Activated CD4-positive, alpha-beta T cell treated with anti-CD3 and anti-CD28 coated beads, Interleukin-2, Interleukin-4, amounts not matched to agents 100 ng/mL and 50 ng/mL, durations not matched to agents 16 hours and 8 hours (primary cell): ENCODE results near the gene FEZ2.

ENCODE experiments used
- DNase-seq: peaks from one replicate; pipeline ENCODE4 v3.0.0-alpha.2; 2020; ENCODE audit warnings: low spot score

FEZ2 gene

DNA sequence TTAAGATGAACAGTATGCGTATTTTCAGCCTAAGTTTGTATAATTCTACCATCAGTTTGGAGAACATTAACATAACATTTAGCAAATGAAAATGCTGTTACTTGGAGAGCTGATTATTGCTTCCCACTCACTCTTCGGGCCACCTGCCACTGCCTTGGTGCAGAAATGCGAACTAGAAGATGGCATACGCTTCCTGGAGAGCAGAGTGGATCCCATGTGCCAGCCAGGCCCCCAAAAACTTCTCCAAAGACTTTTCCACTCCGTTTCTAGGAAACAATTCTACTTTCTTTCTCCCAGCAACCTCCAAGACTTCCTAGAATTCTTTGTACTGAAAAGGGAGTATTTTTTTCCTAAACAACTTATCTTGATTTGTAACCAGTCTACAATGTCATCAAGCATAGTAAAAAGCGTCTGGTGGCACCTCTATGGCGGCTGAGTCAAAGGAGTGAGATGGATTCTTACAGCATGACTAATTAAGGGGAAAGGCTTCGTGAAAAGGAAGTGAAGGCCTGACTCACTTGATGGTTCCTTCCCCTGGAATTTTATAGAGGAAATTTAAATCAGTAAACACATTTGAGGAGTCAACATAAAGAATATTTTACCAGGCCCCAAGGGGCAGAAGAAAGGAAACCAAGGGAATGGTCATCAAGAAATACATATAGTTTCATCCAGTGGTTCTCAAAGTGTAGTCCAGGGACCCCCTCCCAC lies 36.6 kb downstream of the FEZ2 start:
- no peak for DNase-seq

DNA sequence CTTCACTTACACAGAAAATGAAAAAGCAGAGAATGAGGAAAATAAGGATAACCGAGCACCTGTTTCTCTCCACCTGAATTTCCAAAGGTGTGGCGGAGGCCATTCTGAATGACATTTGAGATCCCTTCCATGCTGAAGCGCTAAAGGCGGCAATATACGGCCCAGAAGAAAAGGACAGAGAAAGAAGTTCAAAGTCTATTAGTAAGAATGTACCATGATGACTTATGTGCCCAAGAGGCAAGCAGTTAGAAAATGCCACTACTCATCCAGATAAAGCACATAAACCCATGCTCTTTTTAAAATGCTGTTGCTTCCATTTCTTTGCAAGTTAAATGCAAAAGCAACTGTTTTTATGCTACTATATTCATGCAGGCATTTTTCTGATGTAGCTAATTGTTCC lies 37.2 kb downstream of the FEZ2 start:
- no peak for DNase-seq

DNA sequence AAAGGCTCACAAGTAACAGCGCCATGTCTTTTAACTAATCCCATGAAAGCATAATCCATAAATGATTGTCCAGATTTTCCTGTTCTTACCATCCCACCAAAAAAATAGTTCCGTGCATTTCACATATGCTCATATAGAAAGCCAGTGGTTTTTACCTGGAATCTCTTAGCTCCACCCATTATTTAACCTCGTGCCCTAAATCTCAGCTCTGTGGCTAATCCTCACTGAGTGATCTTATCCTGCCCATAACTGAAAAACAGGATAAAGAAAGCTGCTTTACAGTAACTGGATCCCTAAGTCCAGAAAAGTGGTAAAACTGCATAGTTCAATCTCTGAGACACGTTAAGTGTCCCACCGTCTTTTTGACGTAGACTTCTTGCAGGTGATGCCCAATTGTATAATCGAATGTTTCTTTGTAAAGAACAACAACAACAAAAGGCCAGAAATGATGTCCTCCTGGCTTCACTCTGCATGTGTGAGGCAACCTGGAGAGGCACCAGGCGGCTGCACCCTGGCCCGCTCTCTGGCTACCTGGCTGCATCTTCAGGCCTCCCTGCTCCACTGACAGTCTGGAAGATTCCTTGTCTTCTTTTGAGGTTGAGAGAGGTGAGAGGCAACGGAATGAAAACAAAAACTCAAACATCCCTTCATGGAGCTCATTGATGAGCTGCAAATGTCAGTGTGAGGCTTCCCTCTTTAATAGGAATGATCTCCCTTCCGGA lies 38.6 kb downstream of the FEZ2 start:
- no peak for DNase-seq

DNA sequence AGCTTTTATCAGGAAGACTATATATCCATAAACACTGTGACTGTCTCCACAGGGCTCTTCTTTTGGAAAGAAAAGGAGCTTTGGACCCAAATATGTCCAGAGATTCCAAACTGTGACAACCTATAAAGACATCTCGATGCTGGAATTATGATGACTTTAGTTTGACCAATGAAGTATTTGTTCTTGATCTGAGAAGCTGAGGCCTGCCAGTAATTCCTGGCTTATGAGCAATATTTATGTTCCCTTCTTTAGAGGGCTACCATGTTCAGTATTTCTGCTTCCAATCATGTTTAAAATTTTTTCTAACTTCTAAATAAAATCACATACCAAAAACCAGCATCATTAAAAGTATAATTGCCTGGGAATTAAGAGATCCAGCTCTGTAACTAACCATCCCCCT lies 41.1 kb downstream of the FEZ2 start:
- DNase-seq: no peak

DNA sequence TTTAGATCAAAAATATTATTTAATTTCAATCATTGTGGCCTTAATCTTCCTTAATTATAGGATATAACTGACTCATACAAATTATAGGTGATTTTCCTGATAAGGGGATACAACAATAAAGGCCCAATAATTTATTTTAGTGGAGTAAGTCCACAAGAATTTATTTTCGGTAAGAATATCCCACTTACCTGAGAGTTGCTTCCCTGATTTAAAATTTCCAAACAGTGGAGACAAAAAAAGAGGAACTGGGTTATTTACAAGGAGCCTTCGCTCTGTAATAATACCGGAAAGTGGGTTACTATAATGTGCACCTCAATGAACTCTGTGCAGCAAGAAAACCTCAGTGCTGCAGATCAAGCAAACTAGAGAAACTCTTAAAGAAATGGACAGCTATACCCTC lies 42.2 kb downstream of the FEZ2 start:
- DNase-seq: no peak

DNA sequence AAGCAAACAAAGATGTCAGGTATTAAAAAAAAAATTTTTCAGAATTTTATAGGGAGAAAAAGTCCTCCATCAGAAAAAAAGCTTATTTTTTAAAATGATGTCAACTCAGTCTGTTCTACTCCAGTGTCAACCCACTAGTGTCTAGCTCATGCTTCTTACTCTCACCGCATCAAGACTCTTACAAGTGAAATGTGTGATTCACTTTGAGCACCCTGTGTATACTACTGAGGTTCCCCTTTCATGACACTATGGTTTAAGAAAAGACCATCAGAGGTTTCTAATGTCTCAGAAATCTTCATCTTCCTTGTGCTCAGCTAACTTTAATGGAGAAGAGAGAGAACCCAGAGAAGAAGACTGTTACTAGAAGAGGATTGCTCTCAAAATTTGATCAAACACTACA lies 43.4 kb downstream of the FEZ2 start:
- no peak for DNase-seq

DNA sequence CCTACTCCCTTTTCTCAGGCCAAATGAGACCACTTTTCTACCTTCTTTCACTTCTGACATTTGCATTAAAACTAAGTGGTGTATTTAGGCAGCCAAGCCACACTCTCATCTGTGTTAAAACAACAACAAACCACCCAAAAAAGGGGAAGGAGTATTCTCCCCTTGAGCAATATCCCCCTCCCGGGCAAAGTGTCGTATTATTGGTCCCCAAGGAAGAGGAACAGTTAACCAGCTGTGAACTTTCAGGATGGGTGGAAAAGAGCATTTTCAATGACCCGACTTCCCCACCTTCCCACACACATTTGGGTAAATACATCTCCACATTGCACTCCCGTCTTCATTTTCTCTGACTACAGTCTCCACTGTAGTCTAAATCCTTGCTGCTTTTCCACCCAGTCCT lies 44.3 kb downstream of the FEZ2 start:
- DNase-seq: no peak

DNA sequence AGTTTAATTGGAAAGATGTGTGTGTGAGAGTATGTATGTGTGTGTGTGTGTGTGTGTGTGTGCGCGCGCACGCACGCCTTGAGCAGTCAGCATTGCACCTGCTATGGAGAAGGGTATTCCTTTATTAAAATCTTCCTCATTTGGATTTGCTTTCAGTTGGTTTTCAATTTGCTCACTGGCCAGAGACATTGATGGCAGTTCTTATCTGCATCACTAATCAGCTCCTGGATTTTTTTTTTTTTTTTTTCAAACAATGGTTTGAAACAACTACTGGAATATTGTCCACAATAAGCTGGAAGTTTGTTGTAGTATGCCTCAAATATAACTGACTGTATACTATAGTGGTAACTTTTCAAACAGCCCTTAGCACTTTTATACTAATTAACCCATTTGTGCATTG lies 48.0 kb downstream of the FEZ2 start:
- no peak for DNase-seq

DNA sequence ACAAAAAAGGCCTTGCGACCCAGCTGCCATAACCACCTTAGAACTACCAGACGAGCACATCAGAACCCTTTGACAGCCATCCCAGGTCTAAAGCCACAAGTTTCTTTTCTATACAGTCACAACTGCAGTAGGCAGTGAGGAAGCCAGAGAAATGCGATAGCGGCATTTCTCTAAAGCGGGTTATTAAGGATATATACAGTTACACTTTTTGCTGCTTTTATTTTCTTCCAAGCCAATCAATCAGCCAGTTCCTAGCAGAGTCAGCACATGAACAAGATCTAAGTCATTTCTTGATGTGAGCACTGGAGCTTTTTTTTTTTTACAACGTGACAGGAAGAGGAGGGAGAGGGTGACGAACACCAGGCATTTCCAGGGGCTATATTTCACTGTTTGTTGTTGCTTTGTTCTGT lies 48.8 kb downstream of the FEZ2 start:
- no peak for DNase-seq

DNA sequence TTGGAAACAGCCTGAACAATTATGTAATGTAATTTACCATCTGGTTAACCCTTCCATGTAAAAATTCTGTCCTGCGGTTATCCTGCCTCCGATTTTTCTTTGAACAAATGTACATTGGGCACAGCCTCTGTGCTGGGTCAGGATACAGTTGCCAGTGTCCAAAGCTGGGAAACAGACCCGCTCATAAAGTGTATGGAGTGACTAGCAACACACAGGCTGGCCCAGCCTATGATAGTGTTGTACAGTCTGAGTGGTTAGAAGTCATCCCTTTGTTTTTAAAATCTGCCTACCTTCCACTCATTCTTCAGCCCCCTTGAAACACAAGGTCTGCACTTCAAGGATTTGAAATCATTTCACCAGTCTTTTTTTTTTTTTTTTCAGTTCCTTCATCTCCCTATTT lies 50.1 kb downstream of the FEZ2 start:
- DNase-seq: no peak

DNA sequence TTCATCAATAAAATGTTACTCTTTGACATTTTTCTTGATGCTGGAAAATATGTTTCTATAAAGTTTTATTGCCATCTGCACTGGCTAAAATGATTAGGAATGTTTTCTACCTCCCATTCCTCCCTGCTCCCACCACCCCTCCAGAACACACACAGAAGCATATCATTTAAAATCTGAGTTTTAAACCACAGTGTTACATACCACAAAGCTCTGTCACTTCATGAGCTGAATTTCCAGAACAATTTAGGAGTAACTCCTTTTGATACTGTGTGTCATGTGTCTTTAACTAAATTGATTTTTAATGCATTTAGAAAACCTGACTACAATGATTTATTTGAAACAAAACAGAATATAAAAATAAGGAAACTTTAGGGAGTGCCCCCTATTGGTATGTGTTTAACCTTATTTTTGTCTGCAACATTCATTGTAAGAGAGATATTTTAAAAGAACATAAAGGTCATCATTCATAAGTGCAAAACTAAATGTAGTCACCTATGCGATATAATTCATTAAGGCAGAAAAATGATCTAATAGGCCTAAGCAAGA lies 52.0 kb downstream of the FEZ2 start:
- DNase-seq: no peak

DNA sequence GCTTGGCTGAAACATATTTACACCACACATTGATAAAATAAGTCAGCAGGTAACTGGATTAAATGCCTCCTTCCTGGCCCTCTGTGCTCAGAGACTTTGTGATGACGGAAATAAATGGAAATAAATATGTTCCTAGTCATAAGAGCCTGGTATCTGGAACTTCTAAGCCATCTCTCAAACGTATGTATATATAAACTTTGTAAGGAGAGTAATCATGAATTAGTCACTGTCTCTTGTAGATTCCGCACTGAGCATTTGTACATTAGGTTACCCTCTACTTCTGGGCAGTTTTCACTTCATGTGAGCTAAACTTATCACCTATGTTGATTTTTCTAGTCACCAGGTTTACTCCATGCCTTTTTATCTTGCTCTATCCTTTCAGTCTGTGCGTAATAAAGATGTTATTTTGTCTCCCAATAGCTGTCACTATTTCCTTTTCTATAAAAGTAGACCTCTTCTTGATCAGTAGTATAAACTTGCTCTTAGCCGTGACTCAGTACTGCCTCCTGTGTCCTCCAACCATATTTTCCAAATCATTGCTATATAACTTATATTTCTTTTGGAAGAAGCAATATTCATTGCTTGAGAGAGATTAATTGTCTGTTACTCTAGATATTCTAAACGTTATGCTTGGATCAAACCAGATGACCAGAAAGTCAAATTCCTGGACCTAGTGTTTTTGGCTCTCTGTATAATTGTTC lies 53.2 kb downstream of the FEZ2 start:
- no peak for DNase-seq

DNA sequence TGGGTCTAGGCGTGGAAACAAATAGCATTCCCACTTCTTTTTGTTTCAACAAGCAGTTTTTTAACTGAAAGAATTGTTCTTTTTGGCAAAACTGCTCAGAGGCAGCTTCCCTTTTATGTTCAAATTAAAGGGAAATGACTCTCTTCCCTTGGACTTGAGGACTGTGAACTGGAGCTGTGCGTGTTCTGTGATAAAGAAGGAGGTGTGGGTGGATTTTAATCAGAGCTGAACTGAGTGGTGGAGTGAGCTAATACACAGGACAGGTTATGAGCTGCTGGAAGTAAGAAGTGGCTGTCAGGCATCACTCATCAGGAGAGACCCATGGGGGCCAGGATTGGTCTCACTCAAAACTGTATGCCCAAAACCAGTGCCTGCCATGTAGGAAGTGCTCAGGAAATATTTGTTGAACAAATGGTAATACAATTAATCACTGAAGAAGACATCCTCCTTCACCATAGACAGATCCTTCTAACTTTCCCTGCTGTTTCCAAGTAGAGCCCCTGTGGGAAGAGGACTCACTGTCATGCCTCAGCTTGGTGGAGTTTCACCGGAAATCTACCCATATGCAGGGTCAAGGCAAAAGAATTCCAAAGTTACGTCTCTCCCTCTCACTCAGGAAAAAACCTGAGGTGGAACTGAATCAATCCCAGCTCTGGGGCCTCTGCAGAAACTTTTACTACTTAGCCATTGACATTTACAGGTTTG lies 55.9 kb downstream of the FEZ2 start:
- DNase-seq: no peak

DNA sequence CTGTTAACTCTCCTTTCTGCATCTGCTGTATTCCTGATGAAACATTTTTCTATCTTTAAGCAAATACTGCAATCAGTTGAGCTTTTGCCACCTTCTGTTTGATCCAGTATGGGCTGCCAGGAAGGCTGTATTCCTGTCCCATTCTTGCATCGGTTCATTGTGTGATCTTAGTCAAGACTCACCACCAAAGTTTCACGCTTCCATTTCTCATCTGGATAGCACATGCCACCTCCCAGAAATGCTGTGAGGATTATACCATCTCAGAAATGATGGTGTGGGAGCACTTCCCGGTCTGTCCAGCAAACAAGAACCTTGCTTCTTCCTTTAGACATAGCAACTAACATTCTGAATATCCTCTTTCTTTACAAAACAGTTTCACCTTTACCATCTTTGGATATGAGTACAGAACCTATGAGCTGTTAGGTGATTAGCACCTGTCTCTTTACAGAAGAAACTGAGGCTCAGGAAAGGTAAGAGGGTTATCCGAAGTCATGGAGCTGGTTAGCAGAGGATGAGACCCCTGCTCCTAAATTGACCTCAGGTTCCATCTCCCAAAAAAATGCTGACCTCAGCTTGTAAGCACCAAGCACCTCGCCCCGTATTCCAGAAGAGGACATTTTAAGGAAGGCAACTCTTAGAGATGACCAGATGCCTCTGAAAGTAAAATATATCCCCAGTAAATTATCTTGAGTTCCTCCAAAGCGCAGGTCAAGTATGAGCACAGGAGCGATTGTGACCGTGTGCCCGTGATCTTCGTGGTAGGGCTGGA lies 56.8 kb downstream of the FEZ2 start:
- DNase-seq: no peak

DNA sequence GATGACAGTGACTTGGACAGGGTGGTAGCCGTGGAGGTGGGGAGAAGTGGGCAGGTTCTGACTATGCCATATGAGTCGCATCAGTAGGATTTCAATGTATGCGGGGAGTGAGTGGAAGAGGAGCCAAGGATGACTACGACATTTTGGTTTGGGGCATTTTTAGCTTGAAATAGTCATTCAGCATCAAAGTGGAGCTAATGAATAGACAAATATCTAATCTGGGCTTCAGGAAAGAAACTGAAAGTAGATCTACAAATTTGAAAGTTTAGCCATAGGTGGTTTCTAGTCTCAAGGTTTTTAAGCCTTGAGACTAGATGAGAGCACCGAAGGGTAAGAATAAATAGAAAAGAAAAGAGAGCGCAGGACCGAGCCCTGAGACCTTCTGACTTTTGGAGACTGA lies 58.3 kb downstream of the FEZ2 start:
- no peak for DNase-seq

DNA sequence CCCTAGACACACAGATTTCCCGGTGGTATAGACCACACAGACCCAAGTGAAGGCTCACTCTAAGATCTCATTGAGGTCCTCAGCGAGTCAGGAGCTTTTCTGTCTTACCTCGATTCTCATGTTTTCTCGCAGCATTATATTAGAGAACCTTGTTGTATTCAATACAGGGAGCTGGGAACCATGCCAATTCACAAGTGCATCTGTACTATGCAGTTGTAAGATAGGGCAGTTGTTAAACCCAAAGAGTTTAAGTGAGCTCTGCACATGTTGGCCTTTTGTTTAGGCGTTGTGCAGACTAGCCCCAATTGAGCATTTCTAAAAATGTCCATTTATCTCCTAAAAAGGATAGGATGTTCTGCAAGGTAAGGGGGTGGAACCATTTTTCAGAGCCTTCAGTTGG lies 59.6 kb downstream of the FEZ2 start:
- DNase-seq: no peak

DNA sequence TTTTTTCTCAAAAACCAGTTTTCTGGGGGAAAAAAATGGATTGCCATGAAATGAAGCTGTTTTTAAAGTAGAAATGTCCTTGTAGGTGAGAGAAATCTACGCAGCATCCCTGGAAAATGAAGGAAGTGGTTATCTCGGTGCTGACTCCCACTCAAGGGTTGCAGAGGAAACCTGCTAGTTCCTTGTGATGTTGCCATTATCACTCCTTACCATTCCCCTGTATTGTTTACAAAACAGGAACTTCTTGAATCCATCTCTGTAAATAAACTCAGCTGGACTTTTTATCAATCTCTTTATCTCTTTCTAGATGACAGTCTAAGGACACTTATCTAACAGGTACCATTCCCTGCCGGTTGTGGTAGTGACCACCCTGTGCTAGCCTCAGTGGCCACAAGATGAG lies 61.2 kb downstream of the FEZ2 start:
- DNase-seq: no peak

DNA sequence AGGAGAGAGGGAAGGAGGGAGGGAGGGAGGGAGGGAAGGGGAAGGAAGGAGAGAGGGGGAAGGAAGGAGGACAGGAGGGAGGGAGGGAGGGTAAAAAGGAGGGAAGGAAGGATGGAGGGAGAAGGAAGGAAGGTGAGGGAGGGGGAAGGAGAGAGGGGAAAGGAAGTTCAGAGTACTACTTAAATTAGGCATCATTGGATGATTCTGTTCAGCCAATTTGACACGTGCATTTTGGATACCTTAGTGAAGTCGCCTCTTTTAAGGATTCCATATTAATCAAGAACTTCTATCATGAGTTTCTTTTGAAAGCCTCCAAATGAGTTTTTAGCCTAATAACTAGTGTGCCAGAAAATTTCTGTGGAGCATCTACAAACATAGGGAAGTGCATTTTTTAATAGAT lies 62.9 kb downstream of the FEZ2 start:
- DNase-seq: no peak

DNA sequence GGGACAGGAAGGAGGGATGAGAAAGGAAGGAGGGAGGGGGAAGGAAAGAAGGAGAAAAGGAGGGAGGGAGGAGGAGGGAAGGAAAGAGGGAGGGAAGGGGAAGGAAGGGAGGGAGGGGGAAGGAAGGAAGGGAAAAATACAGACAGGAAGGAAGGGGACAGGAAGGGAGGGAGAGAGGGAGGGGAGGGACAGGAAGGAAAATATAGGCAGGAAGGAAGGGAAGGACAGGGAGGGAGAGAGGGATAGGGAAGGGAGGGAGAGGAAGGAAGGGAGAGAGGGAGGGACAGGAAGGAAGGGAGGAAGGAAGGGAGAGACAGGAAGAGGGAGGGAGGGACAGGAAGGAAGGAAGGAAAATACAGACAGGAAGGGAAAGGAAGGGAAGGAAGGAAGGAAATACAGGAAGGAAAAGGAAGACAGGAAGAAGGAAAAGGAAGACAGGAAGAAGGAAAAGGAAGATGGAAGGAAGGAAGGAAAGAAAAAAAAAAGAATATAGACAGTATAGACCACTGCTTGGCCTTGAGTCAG lies 63.6 kb downstream of the FEZ2 start:
- DNase-seq: no peak

DNA sequence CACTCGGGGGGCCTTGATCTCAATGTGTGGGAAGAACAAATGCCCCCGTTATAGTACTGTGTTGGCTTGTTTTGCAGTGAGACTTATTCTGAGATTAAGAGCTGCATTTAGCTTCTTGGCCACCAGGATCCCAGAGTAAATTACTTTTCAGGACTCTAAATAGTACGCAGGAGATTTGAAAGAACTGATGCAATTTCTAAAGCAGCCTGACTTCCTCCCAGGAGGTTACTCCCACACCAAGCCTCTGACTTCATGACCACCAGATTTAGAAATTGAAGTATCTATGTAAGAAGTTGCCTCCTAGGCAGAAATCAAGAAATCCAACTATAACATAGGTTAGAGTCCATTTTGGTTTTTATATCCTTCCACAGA lies 67.0 kb downstream of the FEZ2 start:
- DNase-seq: no peak

DNA sequence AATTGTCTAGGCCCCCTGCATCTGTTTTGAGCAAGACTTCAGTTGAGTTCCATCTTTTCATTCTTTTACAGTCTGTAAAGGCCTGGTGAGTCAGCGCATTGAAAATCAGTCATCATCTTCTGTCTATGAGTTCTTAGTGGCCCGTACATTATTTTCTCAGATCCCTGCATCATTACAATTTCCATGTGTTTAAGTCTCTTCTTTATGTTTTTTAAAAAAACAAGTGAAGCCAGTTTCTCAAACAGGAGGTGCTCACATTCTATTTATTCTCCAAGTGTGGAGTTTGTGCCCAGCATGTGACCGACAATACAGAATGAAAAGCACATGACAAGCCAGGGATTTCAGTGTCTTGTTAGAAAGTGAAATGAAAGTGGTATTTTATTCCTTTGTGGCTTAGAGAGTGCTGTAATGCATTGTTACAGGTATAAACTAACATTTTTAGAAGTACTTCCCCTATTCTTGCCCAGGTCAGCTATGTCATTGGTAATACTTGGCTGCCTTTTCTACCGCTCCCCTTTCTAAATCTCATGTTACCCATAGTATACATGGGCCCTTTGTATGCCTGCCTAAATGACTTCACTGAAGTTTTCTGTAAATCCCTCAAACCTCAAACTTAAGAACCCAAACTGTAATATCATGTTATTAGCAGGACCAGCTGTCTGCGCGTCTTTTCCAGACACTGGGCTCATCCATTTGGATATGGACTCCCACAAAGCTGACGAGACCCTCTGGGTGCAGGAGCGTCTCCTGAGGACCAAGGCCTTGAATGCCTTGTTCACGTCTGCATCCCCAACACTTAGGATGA lies 67.6 kb downstream of the FEZ2 start:
- no peak for DNase-seq
